AG04449 (cell line): ENCODE data around the gene UCK2.

Experiments used
- CTCF ChIA-PET: fragments of 350-600 bp; formaldehyde crosslinking; extraction: SDS; loops from one replicate; lab custom pipeline; 2021; ENCODE audit warnings: antibody characterized with exemption; lab: Yijun Ruan, JAX
- POLR2A ChIA-PET: fragments of 400-600, 350-600 bp; formaldehyde crosslinking; extraction: SDS; loops from one replicate; lab custom pipeline; 2020; ENCODE audit warnings: antibody characterized with exemption, inconsistent platforms; lab: Yijun Ruan, JAX
- DNase-seq: peaks from one replicate; pipeline ENCODE4 v3.0.0-alpha.2; 2010; ENCODE audit warnings: low read depth, low spot score
- H3K4me3 ChIP-seq: 2 replicates; pipeline ENCODE4 v1.5.1; 2011; ENCODE audit warnings: low read depth, mild to moderate bottlenecking, control low read depth, low read length
- TF ChIP-seq, protein P1 (sequence below): IDR thresholded peaks from one replicate; pipeline ENCODE4 v1.5.1; 2011; ENCODE audit warnings: mild to moderate bottlenecking, moderate library complexity, low read length, control low read depth, inconsistent platforms; ENCODE audit not compliant: insufficient read depth; ENCODE audit errors: missing control alignments

The UCK2 gene

DNA sequence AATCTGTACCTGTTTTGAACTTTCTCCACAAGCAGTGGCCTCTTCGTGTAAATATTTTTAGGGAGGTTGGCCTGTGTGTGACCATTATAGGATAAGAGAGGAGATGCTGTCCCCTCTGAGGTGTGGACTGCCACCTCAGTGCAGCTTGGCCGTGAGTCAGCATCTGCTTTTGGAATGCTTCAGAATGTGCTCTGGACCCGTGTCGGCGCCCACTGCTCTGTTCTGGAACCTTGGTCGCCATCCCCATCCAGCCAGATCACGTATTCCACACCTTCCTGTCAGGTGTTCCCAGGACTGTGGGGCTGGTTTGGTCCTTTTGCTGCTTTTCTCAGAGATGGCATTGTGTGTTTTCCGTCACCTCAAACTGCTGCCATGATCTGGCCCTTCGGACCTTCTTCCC is 5.5 kb downstream of the UCK2 start:
- TF ChIP-seq, protein P1, sequence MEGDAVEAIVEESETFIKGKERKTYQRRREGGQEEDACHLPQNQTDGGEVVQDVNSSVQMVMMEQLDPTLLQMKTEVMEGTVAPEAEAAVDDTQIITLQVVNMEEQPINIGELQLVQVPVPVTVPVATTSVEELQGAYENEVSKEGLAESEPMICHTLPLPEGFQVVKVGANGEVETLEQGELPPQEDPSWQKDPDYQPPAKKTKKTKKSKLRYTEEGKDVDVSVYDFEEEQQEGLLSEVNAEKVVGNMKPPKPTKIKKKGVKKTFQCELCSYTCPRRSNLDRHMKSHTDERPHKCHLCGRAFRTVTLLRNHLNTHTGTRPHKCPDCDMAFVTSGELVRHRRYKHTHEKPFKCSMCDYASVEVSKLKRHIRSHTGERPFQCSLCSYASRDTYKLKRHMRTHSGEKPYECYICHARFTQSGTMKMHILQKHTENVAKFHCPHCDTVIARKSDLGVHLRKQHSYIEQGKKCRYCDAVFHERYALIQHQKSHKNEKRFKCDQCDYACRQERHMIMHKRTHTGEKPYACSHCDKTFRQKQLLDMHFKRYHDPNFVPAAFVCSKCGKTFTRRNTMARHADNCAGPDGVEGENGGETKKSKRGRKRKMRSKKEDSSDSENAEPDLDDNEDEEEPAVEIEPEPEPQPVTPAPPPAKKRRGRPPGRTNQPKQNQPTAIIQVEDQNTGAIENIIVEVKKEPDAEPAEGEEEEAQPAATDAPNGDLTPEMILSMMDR, result no peak
- CTCF ChIA-PET, result no interaction called here
- H3K4me3 ChIP-seq, result no peak overlapping the region
- POLR2A ChIA-PET, result no interaction called here
- DNase-seq, result no peak

DNA sequence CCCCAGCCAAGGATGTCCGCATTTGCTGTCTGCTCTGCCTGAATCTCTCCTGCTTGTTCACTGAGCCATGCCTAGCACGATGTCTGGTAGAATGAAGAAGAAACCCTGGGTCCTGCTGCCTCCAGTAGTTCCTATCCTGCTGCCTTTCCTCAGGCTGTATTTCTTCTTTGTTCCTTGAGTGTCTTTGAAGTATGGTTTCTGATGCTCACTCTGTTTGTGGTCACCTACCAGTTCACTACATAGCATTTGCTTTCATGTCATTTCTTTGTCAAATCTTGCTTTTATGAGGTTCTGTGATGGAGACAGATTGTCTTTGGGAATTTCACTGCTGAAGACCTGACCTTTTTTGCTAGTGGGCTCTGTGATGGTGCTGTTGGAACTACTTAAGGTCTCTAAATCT is 5.9 kb downstream of the UCK2 start:
- ChIA-PET POLR2A (no interaction called here), CTCF (interaction anchor here (1.0 kb wide), 1 partner anchor 68 kb away, joined by 3 read pairs; no protein-coding TSS in a partner anchor)
- TF ChIP-seq, protein P1, result no peak
- H3K4me3 ChIP-seq, result no peak overlapping the region
- no peak for DNase-seq

DNA sequence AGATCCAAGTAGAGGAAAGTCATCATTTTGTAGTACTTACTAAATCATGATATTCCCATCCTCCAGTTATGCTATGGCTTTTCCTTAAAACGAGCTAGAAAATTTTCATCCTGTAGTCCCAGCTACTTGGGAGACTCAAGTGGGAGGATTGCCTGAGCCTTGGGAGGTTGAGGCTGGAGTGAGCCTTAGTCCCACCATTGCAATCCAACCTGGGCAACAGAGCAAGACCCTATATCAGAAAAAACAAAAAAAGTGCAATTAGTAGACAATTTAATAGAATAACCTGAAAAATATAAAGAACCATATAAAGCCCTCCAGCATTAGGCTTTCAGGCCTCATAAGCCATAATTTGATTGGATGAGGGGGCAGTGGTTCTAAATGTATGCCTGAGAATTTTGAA is 6.8 kb downstream of the UCK2 start:
- TF ChIP-seq, protein P1, result no peak
- POLR2A ChIA-PET, result no interaction called here
- CTCF ChIA-PET, result interaction anchor here (1.0 to 1.1 kb wide), 2 partner anchors 67 to 80 kb away, joined by 3 read pairs; no protein-coding TSS in a partner anchor
- DNase-seq, result no peak
- no peak overlapping the region for H3K4me3 ChIP-seq

DNA sequence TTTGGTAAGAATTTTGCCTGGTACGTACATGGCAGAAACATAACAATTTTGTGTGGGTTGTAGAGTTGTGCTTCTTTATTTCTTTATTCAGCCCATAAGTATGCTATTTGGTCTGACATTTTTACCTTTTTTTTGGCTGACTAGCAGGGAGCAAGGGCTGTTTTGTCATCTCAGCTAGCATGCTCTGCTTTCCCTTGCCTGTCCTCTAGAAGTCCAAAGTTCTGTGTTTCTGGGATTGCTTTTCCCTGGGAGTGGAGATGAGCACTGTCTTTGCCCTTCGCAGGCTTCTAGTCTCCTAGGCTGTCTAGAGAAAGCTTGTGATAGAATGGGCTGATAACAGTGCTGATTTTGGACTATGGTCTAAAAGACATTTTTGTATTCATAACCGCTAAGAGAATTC is 7.5 kb downstream of the UCK2 start:
- POLR2A ChIA-PET, result no interaction called here
- no peak overlapping the region for H3K4me3 ChIP-seq
- DNase-seq, result no peak
- CTCF ChIA-PET, result interaction anchor here (1.1 kb wide), 1 partner anchor 79 kb away, joined by 3 read pairs; no protein-coding TSS in a partner anchor
- TF ChIP-seq, protein P1, result no peak

DNA sequence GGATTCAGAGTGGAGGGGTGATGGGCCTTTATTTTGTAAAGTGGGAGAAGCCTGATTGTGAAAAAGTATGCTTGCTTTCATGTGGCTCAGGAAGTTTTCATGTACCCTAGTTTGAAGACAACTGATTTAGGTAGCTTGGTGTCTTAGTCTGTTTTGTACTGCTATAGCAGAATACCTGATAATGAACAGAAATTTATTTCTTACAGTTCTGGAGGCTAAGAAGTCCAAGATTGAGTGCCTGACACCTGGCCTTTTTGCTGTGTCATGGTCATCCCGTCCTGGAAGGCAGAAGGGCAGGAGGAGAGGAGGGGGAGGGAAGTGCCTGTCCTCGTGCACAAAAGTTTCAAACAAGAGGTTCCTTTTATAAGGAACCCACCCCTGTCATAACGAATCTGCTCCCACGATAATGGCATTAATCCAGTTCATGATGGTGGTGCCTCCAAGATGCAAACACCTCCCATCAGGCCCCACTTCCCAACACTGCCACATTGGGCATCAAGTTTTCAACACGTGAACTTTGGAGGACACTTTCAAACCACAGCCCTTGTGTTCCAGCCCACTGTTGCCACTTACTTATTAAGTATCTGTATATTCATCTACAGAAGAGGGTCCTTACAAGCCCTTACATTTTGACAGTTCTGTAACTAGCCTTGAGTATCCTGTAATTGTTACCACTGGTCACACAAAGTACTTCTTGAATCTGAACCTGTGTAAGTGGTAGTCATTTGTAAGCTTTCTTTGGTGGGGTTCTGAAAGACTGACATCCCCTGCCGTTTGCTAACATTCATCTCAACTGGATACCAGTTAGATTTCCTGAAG is 9.5 kb downstream of the UCK2 start:
- ChIA-PET CTCF (interaction anchor here (1.3 to 1.7 kb wide), 2 partner anchors 8 to 70 kb away, joined by 3 to 5 read pairs; no protein-coding TSS in a partner anchor), POLR2A (no interaction called here)
- H3K4me3 ChIP-seq, result no peak overlapping the region
- TF ChIP-seq, protein P1, result no peak
- DNase-seq, result no peak

DNA sequence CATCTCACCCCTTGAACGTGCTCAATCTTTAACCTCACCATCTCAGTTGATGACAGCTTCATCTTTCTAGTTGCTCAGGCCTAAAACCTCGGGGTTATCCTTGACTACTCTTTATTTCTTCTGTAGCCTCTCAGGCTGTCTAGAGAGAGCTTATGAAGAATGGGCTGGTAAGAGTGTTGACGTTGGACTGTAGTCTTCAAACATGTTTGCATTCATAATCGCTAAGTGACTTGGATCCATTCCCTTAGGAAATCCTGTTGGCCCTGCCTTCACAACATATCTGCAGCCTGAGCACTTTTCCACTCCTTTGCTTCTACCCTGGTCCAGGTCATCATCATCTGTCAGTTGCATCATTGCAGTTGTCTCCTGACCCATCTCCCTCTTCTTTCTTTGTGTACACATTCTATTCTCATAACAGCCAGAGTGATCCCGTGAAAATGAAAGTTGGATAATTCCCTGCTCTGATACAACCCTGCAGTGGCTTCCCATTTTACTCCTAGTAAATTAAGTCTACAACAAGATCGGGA is 10.5 kb downstream of the UCK2 start:
- ChIA-PET POLR2A (no interaction called here), CTCF (interaction anchor here (1.7 kb wide), 1 partner anchor 9 kb away, joined by 5 read pairs; no protein-coding TSS in a partner anchor)
- no peak for DNase-seq
- no peak overlapping the region for H3K4me3 ChIP-seq
- TF ChIP-seq, protein P1, result no peak
